ENCODE data around the gene DRD1. TPM values are rescaled to one million over a fixed set of nuclear protein-coding genes. Genes with fewer than 3 reads are reported as not detected.

Gene DRD1
- polyA plus RNA-seq, 1 of the 3 experiments (the other 2 are of a cell fraction) = not detected

- CTCF ChIA-PET = interaction anchor here (0.6 to 3.2 kb wide), 34 partner anchors 10 to 555 kb away, joined by 3 to 40 read pairs (median 4); partner anchors contain the start of genes DRD1 and SFXN1
- Histone ChIP-seq H3K36me3 (replicated peaks in 1 of 2; ENCODE audit: control insufficient read depth in 1 of 2, insufficient read depth in 2 of 2, low read length in 1 of 2) (no peaks in the 10 kb centered on the region), H3K4me3 (ENCODE audit: low read depth in 2 of 2, low read length in 1 of 2) (no peak overlapping the region), H3K4me1 (ENCODE audit: control insufficient read depth in 1 of 2, insufficient read depth in 2 of 2, low read depth in 1 of 2, low read length in 1 of 2) (no peaks in the 10 kb centered on the region; a peak in 1 of 4 replicates), H2AFZ (ENCODE audit: low read depth) (no peak overlapping the region), H3K9ac (no peak overlapping the region), H3K79me2 (ENCODE audit: insufficient read depth) (no peaks in the 10 kb centered on the region), H3K4me2 (no peak overlapping the region), H3F3A (replicated peaks; ENCODE audit: insufficient read depth) (no peaks in the 10 kb centered on the region), H4K20me1 (ENCODE audit: insufficient read depth) (no peaks in the 10 kb centered on the region), H3K27me3 (ENCODE audit: insufficient read depth) (no peaks in the 10 kb centered on the region), H3K9me3 (no peaks in the 10 kb centered on the region), H3K9me2 (no peaks in the 10 kb centered on the region), H3K27ac (ENCODE audit: low read depth in 2 of 2, low read length in 1 of 2) (no peak overlapping the region)
- POLR2A ChIA-PET = interaction anchor here (1.4 kb wide), 1 partner anchor 13 kb away, joined by 5 read pairs; the partner anchor contains the start of gene SFXN1
- 0% methylated on average over 3 of the region's 3 CpGs for WGBS (ENCODE audit: low lambda C conversion rate)
- no peak for DNase-seq
- TF ChIP-seq FOXJ3 (CRISPR knock-in tag; IDR thresholded peaks at IDR 0.05) (no peak), TEAD4 (IDR thresholded peaks at IDR 0.05; ENCODE audit: borderline replicate concordance, insufficient read depth) (no peak), FOSL2 (IDR thresholded peaks at IDR 0.05; ENCODE audit: borderline replicate concordance, low read depth) (no peak)
Observed at GRCh38 chr5:175465282-175465681, 21.3 kb upstream of the DRD1 start.

GRCh38 chr5:175464942-175465233 is 20.9 kb upstream of the DRD1 start:
- H3K9me3 ChIP-seq = no peaks in the 10 kb centered on the region
- no peaks in the 10 kb centered on the region for H3K9me2 ChIP-seq
- DNase-seq = no peak
- H2AFZ ChIP-seq (ENCODE audit: low read depth) = no peak overlapping the region; the same call in 1 of the 2 replicates
- no peaks in the 10 kb centered on the region for H3F3A ChIP-seq (replicated peaks; ENCODE audit: insufficient read depth)
- H3K4me3 ChIP-seq (ENCODE audit: low read depth in 2 of 2, low read length in 1 of 2) = no peak overlapping the region; a peak in 1 of 4 replicates
- WGBS (ENCODE audit: low lambda C conversion rate) = 0% methylated on average over 3 of the region's 3 CpGs
- ChIA-PET CTCF (interaction anchor here (0.6 to 3.2 kb wide), 38 partner anchors 9 to 566 kb away, joined by 3 to 40 read pairs (median 4); partner anchors contain the start of genes DRD1 and SFXN1), POLR2A (interaction anchor here (1.4 kb wide), 1 partner anchor 13 kb away, joined by 5 read pairs; the partner anchor contains the start of gene SFXN1)
- no peaks in the 10 kb centered on the region for H3K36me3 ChIP-seq (replicated peaks in 1 of 2; ENCODE audit: control insufficient read depth in 1 of 2, insufficient read depth in 2 of 2, low read length in 1 of 2)
- H3K27ac ChIP-seq (ENCODE audit: low read depth in 2 of 2, low read length in 1 of 2) = no peak overlapping the region
- H3K27me3 ChIP-seq (ENCODE audit: insufficient read depth) = no peaks in the 10 kb centered on the region
- H3K4me1 ChIP-seq (ENCODE audit: control insufficient read depth in 1 of 2, insufficient read depth in 2 of 2, low read depth in 1 of 2, low read length in 1 of 2) = no peaks in the 10 kb centered on the region; a peak in 1 of 4 replicates
- no peak overlapping the region for H3K9ac ChIP-seq
- no peaks in the 10 kb centered on the region for H4K20me1 ChIP-seq (ENCODE audit: insufficient read depth)
- no peak overlapping the region for H3K4me2 ChIP-seq
- no peak for TF ChIP-seq YY1 (IDR thresholded peaks at IDR 0.05; ENCODE audit: low read depth)
- TF ChIP-seq FOSL2 (IDR thresholded peaks at IDR 0.05; ENCODE audit: borderline replicate concordance, low read depth) = no peak
- TF ChIP-seq TEAD4 (IDR thresholded peaks at IDR 0.05; ENCODE audit: borderline replicate concordance, insufficient read depth) = no peak
- no peak for TF ChIP-seq FOXJ3 (CRISPR knock-in tag; IDR thresholded peaks at IDR 0.05)
- no peak for TF ChIP-seq POLR2AphosphoS5 (IDR thresholded peaks at IDR 0.05; ENCODE audit: low read depth, low read length)
- TF ChIP-seq USF1 (IDR thresholded peaks at IDR 0.05; ENCODE audit: borderline replicate concordance, low read depth) = no peak
- TF ChIP-seq GATA2 (CRISPR knock-in tag; IDR thresholded peaks at IDR 0.05) = no peak
- no peak for TF ChIP-seq JUND (IDR thresholded peaks at IDR 0.05)
- no peak for TF ChIP-seq USF2 (IDR thresholded peaks at IDR 0.05; ENCODE audit: borderline replicate concordance, low read depth, low read length)
- no peak for TF ChIP-seq RCOR1 (IDR thresholded peaks at IDR 0.05; ENCODE audit: low read length)
- TF ChIP-seq CHD2 (IDR thresholded peaks at IDR 0.05; ENCODE audit: low read length, partially characterized antibody) = no peak
- H3K79me2 ChIP-seq (ENCODE audit: insufficient read depth) = no peaks in the 10 kb centered on the region

Measured in SK-N-SH (cell line).